Measurements from ENCODE around the gene UBE2B.

UBE2B gene

GRCh38 chr5:134440201-134440755 lies 68.9 kb downstream of the UBE2B start:
- ChIA-PET POLR2A (interaction anchor here (0.6 kb wide), 1 partner anchor 15 kb away, joined by 5 read pairs; no protein-coding TSS in a partner anchor), CTCF (interaction anchor here (0.6 kb wide), 2 partner anchors 25 to 136 kb away, joined by 3 read pairs; no protein-coding TSS in a partner anchor)
- Histone ChIP-seq H3K27ac (ENCODE audit: extremely low read depth, low read depth, low read length) (no peak overlapping the region), H3K9me3 (ENCODE audit: control insufficient read depth, insufficient read depth, low read depth, low read length) (no peaks in the 10 kb centered on the region), H3K4me3 (ENCODE audit: low read depth, low read length) (no peak overlapping the region), H3K36me3 (ENCODE audit: control insufficient read depth in 2 of 2, insufficient read depth in 1 of 2, low read length in 2 of 2) (no peaks in the 10 kb centered on the region), H3K4me1 (ENCODE audit: control insufficient read depth, insufficient read depth, low read length) (no peaks in the 10 kb centered on the region)
- TF ChIP-seq ZNF488 (tag by site-specific recombination; IDR thresholded peaks at IDR 0.05) (no peak), PRDM2 (tag by site-specific recombination; IDR thresholded peaks at IDR 0.05; ENCODE audit: borderline replicate concordance) (no peak), ZNF777 (tag by site-specific recombination; IDR thresholded peaks at IDR 0.05; ENCODE audit: borderline replicate concordance) (no peak), ZNF48 (tag by site-specific recombination; IDR thresholded peaks at IDR 0.05) (no peak), AEBP2 (tag by site-specific recombination; IDR thresholded peaks at IDR 0.05; ENCODE audit: borderline replicate concordance) (no peak), ZNF211 (tag by site-specific recombination; IDR thresholded peaks at IDR 0.05; ENCODE audit: low read depth) (no peak), ZNF670 (tag by site-specific recombination; IDR thresholded peaks at IDR 0.05; ENCODE audit: low read depth) (no peak), ZFP41 (tag by site-specific recombination; IDR thresholded peaks at IDR 0.05; ENCODE audit: borderline replicate concordance) (no peak), ZNF132 (tag by site-specific recombination; IDR thresholded peaks at IDR 0.05; ENCODE audit: borderline replicate concordance) (no peak), ZNF280D (tag by site-specific recombination; IDR thresholded peaks at IDR 0.05) (no peak), ZNF16 (tag by site-specific recombination; IDR thresholded peaks at IDR 0.05; ENCODE audit: low read depth) (no peak), ZNF404 (tag by site-specific recombination; IDR thresholded peaks at IDR 0.05) (no peak)
- TF ChIP-seq, protein P1, sequence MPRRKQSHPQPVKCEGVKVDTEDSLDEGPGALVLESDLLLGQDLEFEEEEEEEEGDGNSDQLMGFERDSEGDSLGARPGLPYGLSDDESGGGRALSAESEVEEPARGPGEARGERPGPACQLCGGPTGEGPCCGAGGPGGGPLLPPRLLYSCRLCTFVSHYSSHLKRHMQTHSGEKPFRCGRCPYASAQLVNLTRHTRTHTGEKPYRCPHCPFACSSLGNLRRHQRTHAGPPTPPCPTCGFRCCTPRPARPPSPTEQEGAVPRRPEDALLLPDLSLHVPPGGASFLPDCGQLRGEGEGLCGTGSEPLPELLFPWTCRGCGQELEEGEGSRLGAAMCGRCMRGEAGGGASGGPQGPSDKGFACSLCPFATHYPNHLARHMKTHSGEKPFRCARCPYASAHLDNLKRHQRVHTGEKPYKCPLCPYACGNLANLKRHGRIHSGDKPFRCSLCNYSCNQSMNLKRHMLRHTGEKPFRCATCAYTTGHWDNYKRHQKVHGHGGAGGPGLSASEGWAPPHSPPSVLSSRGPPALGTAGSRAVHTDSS (tag by site-specific recombination; IDR thresholded peaks at IDR 0.05), result no peak

Data from HEK293 (cell line).